ENCODE results near the gene TEPSIN. TPM values are rescaled to one million over a fixed set of nuclear protein-coding genes. Genes with fewer than 3 reads are reported as not detected.

TEPSIN gene
- total and polyA plus RNA-seq, 7 donors = 10.9 to 22.1 (median 12.5) TPM

DNA sequence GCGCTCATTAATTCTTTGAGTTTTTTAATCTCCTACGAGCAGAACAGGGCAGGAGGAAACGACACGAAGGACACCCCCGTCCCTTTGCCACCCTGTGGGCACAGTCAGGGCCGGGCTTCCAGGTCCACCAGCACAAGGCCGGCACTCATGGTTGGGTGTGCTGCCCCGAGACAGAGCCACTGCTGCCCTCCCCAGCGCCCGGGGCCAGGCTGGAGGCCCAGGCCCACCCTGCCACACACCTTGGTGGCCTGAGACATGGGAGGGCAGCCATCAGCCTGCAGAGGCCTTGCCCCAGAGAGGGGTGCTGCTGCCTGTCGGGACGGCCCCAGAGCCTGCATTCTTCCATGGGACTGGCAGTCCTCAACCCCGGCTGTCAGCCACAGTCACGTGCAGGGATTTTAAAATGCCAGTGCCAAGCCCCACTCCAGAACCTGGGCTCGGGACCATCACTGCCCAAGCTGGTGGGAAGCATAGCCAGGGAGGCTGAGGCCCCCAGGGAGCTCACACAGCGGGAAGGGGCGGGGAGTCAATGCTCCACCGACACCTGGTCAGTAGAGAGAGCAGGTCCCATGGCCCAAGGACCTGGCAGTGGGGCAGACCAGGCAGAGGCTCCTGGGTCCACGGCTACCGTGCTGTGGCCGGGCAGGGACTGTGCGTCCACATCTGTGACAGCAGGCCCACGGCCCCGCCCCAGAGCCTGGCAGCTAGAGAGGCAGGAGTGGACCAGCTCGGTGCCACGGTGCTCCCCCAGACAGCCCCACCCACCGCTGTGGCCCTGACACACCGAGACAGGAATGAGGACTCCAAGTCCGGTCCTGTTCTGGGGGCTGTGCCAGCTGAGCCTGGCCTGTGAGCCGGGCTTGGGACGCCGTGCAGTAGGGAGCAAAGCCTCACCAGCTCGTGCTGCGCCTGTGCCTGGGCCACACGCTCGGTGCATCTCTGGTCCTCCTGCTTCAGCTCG is 43.6 kb downstream of the TEPSIN start:
- ATAC-seq = peak in 2 of 4 donors; percentile 13 to 27
- Histone ChIP-seq H3K27ac (no peak overlapping the region), H3K9me3 (no peaks in the 10 kb centered on the region), H3K4me3 (no peak overlapping the region), H3K27me3 (ENCODE audit: insufficient read depth in 3 of 3, low read length in 2 of 3) (no peaks in the 10 kb centered on the region), H3K36me3 (ENCODE audit: insufficient read depth in 1 of 2, low read depth in 1 of 2) (peaks cover 0 to 6% of the 10 kb centered on the region in 2 donors), H3K4me1 (no peaks in the 10 kb centered on the region)
- TF ChIP-seq, protein P1, sequence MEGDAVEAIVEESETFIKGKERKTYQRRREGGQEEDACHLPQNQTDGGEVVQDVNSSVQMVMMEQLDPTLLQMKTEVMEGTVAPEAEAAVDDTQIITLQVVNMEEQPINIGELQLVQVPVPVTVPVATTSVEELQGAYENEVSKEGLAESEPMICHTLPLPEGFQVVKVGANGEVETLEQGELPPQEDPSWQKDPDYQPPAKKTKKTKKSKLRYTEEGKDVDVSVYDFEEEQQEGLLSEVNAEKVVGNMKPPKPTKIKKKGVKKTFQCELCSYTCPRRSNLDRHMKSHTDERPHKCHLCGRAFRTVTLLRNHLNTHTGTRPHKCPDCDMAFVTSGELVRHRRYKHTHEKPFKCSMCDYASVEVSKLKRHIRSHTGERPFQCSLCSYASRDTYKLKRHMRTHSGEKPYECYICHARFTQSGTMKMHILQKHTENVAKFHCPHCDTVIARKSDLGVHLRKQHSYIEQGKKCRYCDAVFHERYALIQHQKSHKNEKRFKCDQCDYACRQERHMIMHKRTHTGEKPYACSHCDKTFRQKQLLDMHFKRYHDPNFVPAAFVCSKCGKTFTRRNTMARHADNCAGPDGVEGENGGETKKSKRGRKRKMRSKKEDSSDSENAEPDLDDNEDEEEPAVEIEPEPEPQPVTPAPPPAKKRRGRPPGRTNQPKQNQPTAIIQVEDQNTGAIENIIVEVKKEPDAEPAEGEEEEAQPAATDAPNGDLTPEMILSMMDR (IDR thresholded peaks at IDR 0.05) = no peak
- intact Hi-C loops (cut with DNase I) = no loop called here
- DNase-seq = peak in 1 of 2 donors; percentile 53
- 85 to 88% (median 87%) methylated on average over 37 of the region's 37 CpGs for WGBS, 3 donors

DNA sequence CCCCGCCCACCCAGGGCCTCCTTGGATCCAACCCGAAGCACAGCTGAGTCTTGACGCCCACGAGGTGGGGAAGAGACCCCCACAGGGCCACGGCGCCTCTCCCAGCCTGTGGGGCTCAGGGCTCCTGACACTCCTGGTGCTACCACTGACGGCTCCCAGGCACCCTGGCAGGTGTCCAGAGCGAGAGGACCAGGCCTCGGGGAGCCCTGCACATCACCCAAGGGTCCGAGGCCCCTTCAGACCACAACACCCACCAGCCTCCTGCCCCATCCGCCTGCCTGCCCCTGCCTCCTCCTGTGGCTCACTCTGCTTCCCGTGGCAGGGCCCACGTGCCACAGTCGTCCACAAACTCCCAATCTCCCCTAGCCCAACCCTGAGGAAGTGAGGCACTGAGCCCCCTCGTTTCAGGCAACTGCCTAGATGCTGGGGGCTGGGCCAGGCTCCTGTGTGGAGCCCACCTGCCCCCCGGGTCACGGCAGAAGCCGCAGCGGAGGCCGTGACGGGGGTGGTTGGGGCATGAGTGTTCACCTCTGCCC is 44.6 kb downstream of the TEPSIN start:
- no peaks in the 10 kb centered on the region for H3K4me1 ChIP-seq
- intact Hi-C loops (cut with DNase I) = no loop called here
- no peaks in the 10 kb centered on the region for H3K27me3 ChIP-seq (ENCODE audit: insufficient read depth in 3 of 3, low read length in 2 of 3)
- no peak overlapping the region for H3K4me3 ChIP-seq
- H3K36me3 ChIP-seq (ENCODE audit: insufficient read depth in 1 of 2, low read depth in 1 of 2) = peaks cover 0 to 9% of the 10 kb centered on the region in 2 donors
- 88 to 95% (median 91%) methylated on average over 21 of the region's 21 CpGs for WGBS, 3 donors
- TF ChIP-seq, protein P1 (IDR thresholded peaks at IDR 0.05) = no peak
- DNase-seq (peak in 1 of 2 donors; percentile 56), ATAC-seq (no peak)
- no peak overlapping the region for H3K27ac ChIP-seq
- H3K9me3 ChIP-seq = no peaks in the 10 kb centered on the region

DNA sequence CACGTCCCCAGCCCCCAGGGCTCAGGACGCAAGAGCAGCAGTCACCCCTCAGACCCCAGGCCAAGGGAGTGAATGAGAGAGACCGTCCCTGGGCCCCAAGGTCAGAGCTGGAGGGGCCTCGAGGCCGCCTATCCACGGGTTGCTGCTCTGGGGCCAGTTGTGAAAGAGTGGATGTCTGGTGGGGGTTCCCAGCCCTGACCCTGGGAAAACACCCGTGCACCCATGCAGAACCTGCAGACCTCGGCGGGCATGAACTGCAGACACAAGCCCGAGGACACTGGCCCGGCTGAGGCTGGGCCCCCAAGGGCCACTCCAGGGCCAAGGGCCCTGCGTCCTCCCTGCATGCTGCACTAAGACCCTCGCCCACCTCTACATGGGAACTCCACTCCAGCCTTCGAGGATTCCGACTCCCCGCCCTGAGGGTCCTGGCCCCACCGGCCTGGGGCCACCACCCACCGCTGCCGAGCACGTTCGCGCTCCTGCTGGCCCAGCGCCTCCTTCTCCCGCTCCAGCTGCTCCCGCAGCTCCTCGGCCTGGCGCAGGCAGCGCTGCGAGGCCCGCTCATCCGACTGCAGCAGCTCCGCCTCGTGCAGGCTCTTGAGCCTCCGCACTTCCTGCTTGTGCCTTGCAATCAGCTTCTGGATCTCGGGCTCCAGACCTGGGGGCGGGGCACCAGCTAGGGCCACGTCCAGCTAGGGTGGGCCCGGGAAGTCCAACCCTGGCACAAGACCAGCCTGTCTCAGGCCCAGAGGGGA is 45.2 kb downstream of the TEPSIN start:
- no peak for ATAC-seq
- no peak for DNase-seq
- Histone ChIP-seq H3K4me3 (no peak overlapping the region), H3K27me3 (ENCODE audit: insufficient read depth in 3 of 3, low read length in 2 of 3) (no peaks in the 10 kb centered on the region), H3K27ac (no peak overlapping the region), H3K36me3 (ENCODE audit: insufficient read depth in 1 of 2, low read depth in 1 of 2) (peaks cover 0 to 9% of the 10 kb centered on the region in 2 donors), H3K9me3 (no peaks in the 10 kb centered on the region), H3K4me1 (no peaks in the 10 kb centered on the region)
- intact Hi-C loops (cut with DNase I) = no loop called here
- TF ChIP-seq, protein P1 (IDR thresholded peaks at IDR 0.05) = no peak
- WGBS, 3 donors = 80 to 91% (median 87%) methylated on average over 32 to 38 of the region's 38 CpGs

GRCh38 chr17:81193051-81193410 is 45.8 kb downstream of the TEPSIN start:
- H3K27me3 ChIP-seq (ENCODE audit: insufficient read depth in 3 of 3, low read length in 2 of 3) = no peaks in the 10 kb centered on the region
- H3K4me3 ChIP-seq = no peak overlapping the region
- 88 to 91% (median 90%) methylated on average over 17 of the region's 17 CpGs for WGBS, 3 donors
- H3K9me3 ChIP-seq = no peaks in the 10 kb centered on the region
- no peak for ATAC-seq
- no peak for DNase-seq
- H3K27ac ChIP-seq = no peak overlapping the region
- intact Hi-C loops (cut with DNase I) = no loop called here
- H3K4me1 ChIP-seq = no peaks in the 10 kb centered on the region
- TF ChIP-seq, protein P1 (IDR thresholded peaks at IDR 0.05) = no peak
- peaks cover 0 to 9% of the 10 kb centered on the region in 2 donors for H3K36me3 ChIP-seq (ENCODE audit: insufficient read depth in 1 of 2, low read depth in 1 of 2)

All from psoas muscle (tissue), 8 donors.